Measurements from ENCODE around the gene EGFLAM. TPM values are rescaled to one million over a fixed set of nuclear protein-coding genes. Genes with fewer than 3 reads are reported as not detected.

EGFLAM gene
- total RNA-seq, 1 experiment from 2014 or later = 0.33 TPM

GRCh38 chr5:38396766-38397165, 138.4 kb downstream of the EGFLAM start:
- H3K27ac ChIP-seq (ENCODE audit: insufficient read length, low read depth, low read length) = no peak overlapping the region
- no peak overlapping the region for H3K4ac ChIP-seq (ENCODE audit: low read depth, low read length)
- H3K14ac ChIP-seq (ENCODE audit: insufficient read depth, low read length) = no peak overlapping the region
- no peak overlapping the region for H3K23ac ChIP-seq (ENCODE audit: insufficient read length, low read depth, low read length)
- no peak overlapping the region for H2BK12ac ChIP-seq (ENCODE audit: insufficient read length, low read depth, low read length)
- H3K79me2 ChIP-seq (ENCODE audit: insufficient read depth, low read length) = no peaks in the 10 kb centered on the region
- H2BK15ac ChIP-seq (ENCODE audit: low read depth, low read length) = no peak overlapping the region
- no peak overlapping the region for H2AK5ac ChIP-seq (ENCODE audit: insufficient read length, low read length)
- H4K20me1 ChIP-seq (ENCODE audit: control insufficient read depth, insufficient read depth, insufficient read length) = no peaks in the 10 kb centered on the region
- no peaks in the 10 kb centered on the region; the same call in 1 of the 2 replicates for H3K27me3 ChIP-seq (ENCODE audit: insufficient read depth, low read length)
- Mint-ChIP-seq H3K36me3 (ENCODE audit: insufficient read depth in 1 of 3, low read depth in 3 of 3) (peaks cover 0 to 1% (median 0%) of the 10 kb centered on the region in 3 experiments; a peak in 2 of 7 replicates), H3K4me3 (no peak overlapping the region), H3K27ac (no peak overlapping the region; a peak in 1 of 7 replicates), H3K9me3 (no peaks in the 10 kb centered on the region), H3K27me3 (ENCODE audit: low read depth) (no peaks in the 10 kb centered on the region), H3K4me1 (peaks cover 10 to 11% of the 10 kb centered on the region in 2 experiments)
- H4K5ac ChIP-seq (ENCODE audit: insufficient read length, low read depth, low read length) = no peak overlapping the region
- H3K56ac ChIP-seq (ENCODE audit: insufficient read length, low read depth, low read length) = no peak overlapping the region
- DNase-seq = no peak
- H2AFZ ChIP-seq (ENCODE audit: low read length) = no peak overlapping the region
- H3K23me2 ChIP-seq (ENCODE audit: insufficient read length, low read depth, low read length, poor library complexity, severe bottlenecking) = no peaks in the 10 kb centered on the region
- no peak for TF ChIP-seq CTCF (conservative IDR thresholded peaks at IDR 0.05)
- no CpG with 5 or more reads among the region's 6 CpGs for WGBS (ENCODE audit: extremely low coverage, insufficient read length, low lambda C conversion rate)
- no peak overlapping the region for H3K4me2 ChIP-seq (ENCODE audit: insufficient read depth, insufficient read length, low read length)
- H4K91ac ChIP-seq (ENCODE audit: insufficient read length, low read depth, low read length) = no peak overlapping the region
- no peak overlapping the region for H3K18ac ChIP-seq (ENCODE audit: insufficient read length, low read depth, low read length)
- no peaks in the 10 kb centered on the region for H3K9me3 ChIP-seq (ENCODE audit: control insufficient read depth, low read depth, low read length)
- H3T11ph ChIP-seq (ENCODE audit: low read length) = no peak overlapping the region
- H2BK20ac ChIP-seq (ENCODE audit: low read depth, low read length, poor library complexity, severe bottlenecking) = no peak overlapping the region
- no peaks in the 10 kb centered on the region for H3K79me1 ChIP-seq (ENCODE audit: insufficient read depth, low read depth, low read length, poor library complexity, severe bottlenecking)
- H2BK120ac ChIP-seq (ENCODE audit: low read depth, low read length, poor library complexity, severe bottlenecking) = no peak overlapping the region
- H3K4me1 ChIP-seq (ENCODE audit: insufficient read depth, low read length) = no peaks in the 10 kb centered on the region
- H3K9ac ChIP-seq (ENCODE audit: extremely low read depth, insufficient read length, low read length) = no peak overlapping the region
- H2BK5ac ChIP-seq (ENCODE audit: insufficient read length, low read length) = no peak overlapping the region
- no peak overlapping the region for H4K8ac ChIP-seq (replicated peaks; ENCODE audit: insufficient read length, low read depth, low read length)
